Measurements from ENCODE around the gene NIM1K. TPM values are rescaled to one million over a fixed set of nuclear protein-coding genes. Genes with fewer than 3 reads are reported as not detected.

NIM1K gene
- total and polyA plus RNA-seq, 2 of the 13 experiments (the other 11 are each of a cell fraction or from before 2014, with no cell fraction given), result 0.04 TPM; not detected in 1

DNA sequence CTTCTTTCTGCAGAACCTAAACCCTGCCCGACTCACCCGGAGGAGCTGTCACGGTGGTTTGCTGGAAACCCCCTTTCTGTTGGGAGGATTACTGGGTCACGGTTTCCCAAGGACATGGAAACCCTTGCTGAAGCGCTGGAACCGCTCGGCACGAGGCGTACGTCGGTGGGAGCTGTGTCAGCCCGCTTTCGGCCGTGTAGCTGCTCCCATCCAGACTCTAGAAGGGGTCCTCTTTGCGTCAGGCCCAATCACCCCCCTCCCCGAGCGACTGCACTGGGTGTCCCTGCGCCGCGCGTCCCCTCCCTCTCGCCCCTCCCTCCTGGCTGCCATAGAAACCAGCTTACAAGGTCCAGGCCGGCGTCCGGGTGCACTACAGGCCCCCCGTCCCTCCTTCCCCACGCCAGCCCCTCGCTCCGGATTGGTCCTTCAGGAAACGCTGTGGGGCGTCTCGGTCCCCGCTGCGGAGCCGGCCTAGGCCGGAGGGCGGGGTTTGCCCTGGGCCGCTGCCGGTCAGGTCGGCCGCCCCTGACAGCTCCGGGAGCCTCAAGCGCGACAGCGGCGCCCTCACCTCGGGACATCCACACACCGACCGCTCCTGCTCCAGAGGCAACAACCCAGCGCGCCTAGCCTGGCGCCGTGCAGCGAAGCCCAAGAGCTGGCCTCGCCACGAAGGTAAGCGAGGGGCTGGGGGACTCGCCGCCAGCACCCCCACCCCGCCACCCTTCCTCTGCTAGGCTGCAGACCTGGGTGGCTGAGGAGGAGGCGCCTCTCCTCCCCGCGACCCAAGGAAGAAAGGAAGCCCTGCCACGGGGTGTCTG is at the start of gene NIM1K (continued):
- TF ChIP-seq SOX6 (IDR thresholded peaks at IDR 0.05), result no peak
- peak; percentile 32 for TF ChIP-seq SOX6 (CRISPR knock-in tag; IDR thresholded peaks at IDR 0.05)
- no peak for TF ChIP-seq LCORL (IDR thresholded peaks at IDR 0.05)
- TF ChIP-seq LCORL (CRISPR knock-in tag; IDR thresholded peaks at IDR 0.05), result no peak
- no peak for TF ChIP-seq ZNF280B (CRISPR knock-in tag; IDR thresholded peaks at IDR 0.05; ENCODE audit: borderline replicate concordance)
- TF ChIP-seq BRD4 (CRISPR knock-in tag; IDR thresholded peaks at IDR 0.05), result no peak
- no peak for TF ChIP-seq ZNF143 (CRISPR knock-in tag; IDR thresholded peaks at IDR 0.05)
- no peak for TF ChIP-seq ZNF12 (CRISPR knock-in tag; IDR thresholded peaks at IDR 0.05)
- no peak for TF ChIP-seq RARA (CRISPR knock-in tag; IDR thresholded peaks at IDR 0.05)
- TF ChIP-seq ADNP (CRISPR knock-in tag; IDR thresholded peaks at IDR 0.05), result no peak
- peak; percentile 75 for TF ChIP-seq NFYB (CRISPR knock-in tag; IDR thresholded peaks at IDR 0.05)
- TF ChIP-seq ZNF564 (CRISPR knock-in tag; IDR thresholded peaks at IDR 0.05), result no peak
- TF ChIP-seq POLR2AphosphoS2 (IDR thresholded peaks at IDR 0.05; ENCODE audit: low read depth, low read length), result no peak
- TF ChIP-seq GFI1 (CRISPR knock-in tag; IDR thresholded peaks at IDR 0.05; ENCODE audit: borderline replicate concordance), result no peak
- TF ChIP-seq ZNF513 (CRISPR knock-in tag; conservative IDR thresholded peaks at IDR 0.05), result no peak
- TF ChIP-seq HDAC1 (CRISPR knock-in tag; IDR thresholded peaks at IDR 0.05), result peak; percentile 78
- TF ChIP-seq ZBTB38 (CRISPR knock-in tag; IDR thresholded peaks at IDR 0.05), result no peak
- TF ChIP-seq ZNF33B (CRISPR knock-in tag; IDR thresholded peaks at IDR 0.05), result no peak
- TF ChIP-seq ZNF709 (CRISPR knock-in tag; IDR thresholded peaks at IDR 0.05), result no peak
- TF ChIP-seq KLF16 (CRISPR knock-in tag; IDR thresholded peaks at IDR 0.05), result no peak
- no peak for TF ChIP-seq THAP11 (CRISPR knock-in tag; IDR thresholded peaks at IDR 0.05)
- 0 out of 2 replicates have a peak, but pooled peaks have one; percentile 18 for TF ChIP-seq ZNF619 (CRISPR knock-in tag; IDR thresholded peaks at IDR 0.05)
- peak; percentile 6; the same call in 1 of the 2 replicates for TF ChIP-seq ZIK1 (CRISPR knock-in tag; IDR thresholded peaks at IDR 0.05; ENCODE audit: borderline replicate concordance, low read depth)
- no peak for TF ChIP-seq ZNF841 (CRISPR knock-in tag; IDR thresholded peaks at IDR 0.05; ENCODE audit: borderline replicate concordance)
- TF ChIP-seq, protein P1, sequence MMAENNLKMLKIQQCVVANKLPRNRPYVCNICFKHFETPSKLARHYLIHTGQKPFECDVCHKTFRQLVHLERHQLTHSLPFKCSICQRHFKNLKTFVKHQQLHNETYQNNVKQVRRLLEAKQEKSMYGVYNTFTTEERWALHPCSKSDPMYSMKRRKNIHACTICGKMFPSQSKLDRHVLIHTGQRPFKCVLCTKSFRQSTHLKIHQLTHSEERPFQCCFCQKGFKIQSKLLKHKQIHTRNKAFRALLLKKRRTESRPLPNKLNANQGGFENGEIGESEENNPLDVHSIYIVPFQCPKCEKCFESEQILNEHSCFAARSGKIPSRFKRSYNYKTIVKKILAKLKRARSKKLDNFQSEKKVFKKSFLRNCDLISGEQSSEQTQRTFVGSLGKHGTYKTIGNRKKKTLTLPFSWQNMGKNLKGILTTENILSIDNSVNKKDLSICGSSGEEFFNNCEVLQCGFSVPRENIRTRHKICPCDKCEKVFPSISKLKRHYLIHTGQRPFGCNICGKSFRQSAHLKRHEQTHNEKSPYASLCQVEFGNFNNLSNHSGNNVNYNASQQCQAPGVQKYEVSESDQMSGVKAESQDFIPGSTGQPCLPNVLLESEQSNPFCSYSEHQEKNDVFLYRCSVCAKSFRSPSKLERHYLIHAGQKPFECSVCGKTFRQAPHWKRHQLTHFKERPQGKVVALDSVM (CRISPR knock-in tag; IDR thresholded peaks at IDR 0.05), result no peak
- TF ChIP-seq KMT2B (CRISPR knock-in tag; IDR thresholded peaks at IDR 0.05), result no peak
- TF ChIP-seq ZNF432 (CRISPR knock-in tag; IDR thresholded peaks at IDR 0.05; ENCODE audit: borderline replicate concordance), result no peak
- no peak for TF ChIP-seq ZNF329 (CRISPR knock-in tag; IDR thresholded peaks at IDR 0.05; ENCODE audit: low read depth)
- TF ChIP-seq SSRP1 (CRISPR knock-in tag; IDR thresholded peaks at IDR 0.05), result no peak
